K562 (cell line): ENCODE measurements around the gene FRMD4A. TPM values are rescaled to one million over a fixed set of nuclear protein-coding genes. Genes with fewer than 3 reads are reported as not detected.

Experiments
- ATAC-seq: fragments of 200-7000 bp; cut with Tn5 transposase; 3 replicates; pipeline ENCODE4 v1.9.1; 2020; ENCODE audit warnings: moderate library complexity
- BruUV-seq: library from RNA; stranded (reverse); fragments of 400-500 nt; replicated peaks from 2 replicates; lab custom pipeline; 2021; lab: Mats Ljungman, UMichigan
- CTCF ChIA-PET: fragments of 300-600 bp; formaldehyde crosslinking; extraction: SDS; loops from one replicate; lab custom pipeline; 2021; ENCODE audit warnings: low intra/inter-chr PET ratio; lab: Yijun Ruan, JAX
- POLR2A ChIA-PET: fragments of 300-600, 350-650 bp; sonication (Branson Sonifier 250); formaldehyde crosslinking; extraction: SDS; loops from one replicate; lab custom pipeline; 2021; ENCODE audit warnings: antibody characterized with exemption, inconsistent platforms; lab: Yijun Ruan, JAX
- DNase-seq, 4 experiments: peaks; one replicate each; pipeline versions ENCODE4 v3.0.0 to v3.0.0-alpha.2; 2011 to 2018; ENCODE audit warnings: low spot score in 3 of 4, mixed read lengths in 3 of 4; ENCODE audit errors: extremely low read depth in 1 of 4
- FAIRE-seq: peaks from 2 replicates; lab custom pipeline; 2011; peaks lifted over from hg19 to GRCh38; lab: Jason Lieb, UNC
- H2AFZ ChIP-seq: 2 replicates; pipeline ENCODE4 v1.6.0; 2011; ENCODE audit warnings: low read depth, low read length, control low read depth, inconsistent platforms
- H3K27ac ChIP-seq: fragments of 200-600 bp; 3 replicates; pipeline ENCODE4 v1.8.0; 2011; ENCODE audit warnings: low read depth, mild to moderate bottlenecking, control low read depth, inconsistent platforms, low read length, moderate library complexity, mixed read lengths; ENCODE audit errors: extremely low read depth
- H3K27me3 ChIP-seq, 2 experiments: fragments of 300-600 bp in 1 of 2; 2 replicates in 1 of 2; 3 replicates in 1 of 2; pipeline versions ENCODE4 v1.6.0 to v1.8.0; 2011; ENCODE audit warnings: inconsistent platforms in 2 of 2, low read length in 2 of 2, mild to moderate bottlenecking in 1 of 2, mixed read lengths in 1 of 2, moderate library complexity in 1 of 2; ENCODE audit not compliant: control insufficient read depth in 2 of 2, insufficient read depth in 2 of 2
- H3K36me3 ChIP-seq: fragments of 300-600 bp; 3 replicates; pipeline ENCODE4 v1.8.0; 2011; ENCODE audit warnings: mild to moderate bottlenecking, low read length, inconsistent platforms; ENCODE audit not compliant: control insufficient read depth, insufficient read depth
- H3K4me1 ChIP-seq, 2 experiments: fragments of 200-600 bp in 1 of 2; replicated peaks in 1 of 2; 2 replicates in 1 of 2; 3 replicates in 1 of 2; pipeline versions ENCODE4 v1.5.1 to v1.8.0; 2011; ENCODE audit warnings: inconsistent platforms in 2 of 2, low read length in 2 of 2, mild to moderate bottlenecking in 1 of 2, mixed read lengths in 1 of 2, moderate library complexity in 1 of 2; ENCODE audit not compliant: control insufficient read depth in 2 of 2, insufficient read depth in 2 of 2
- H3K4me2 ChIP-seq: 2 replicates; pipeline ENCODE4 v1.6.1; 2011; ENCODE audit warnings: low read length, control low read depth, inconsistent platforms, mixed read lengths; ENCODE audit not compliant: insufficient read depth
- H3K4me3 ChIP-seq: fragments of 200-600 bp; sonication (generic), shearing (Covaris generic); 2 replicates; pipeline ENCODE4 v1.5.1; 2016; ENCODE audit warnings: control low read depth, inconsistent platforms
- H3K79me2 ChIP-seq: fragments of 200-600 bp; 3 replicates; pipeline ENCODE4 v1.8.0; 2011; ENCODE audit warnings: low read length, inconsistent platforms; ENCODE audit not compliant: control insufficient read depth, insufficient read depth
- H3K9ac ChIP-seq, 2 experiments: 2 replicates each; pipeline versions ENCODE4 v1.6.0 to v1.6.1; 2011; ENCODE audit warnings: low read depth in 2 of 2, low read length in 2 of 2, control low read depth in 1 of 2, inconsistent platforms in 1 of 2, mild to moderate bottlenecking in 1 of 2, mixed read lengths in 1 of 2; ENCODE audit not compliant: insufficient read depth in 1 of 2
- H3K9me1 ChIP-seq: one replicate; pipeline ENCODE4 v1.6.0; 2011; ENCODE audit warnings: inconsistent platforms, mild to moderate bottlenecking, low read length, moderate library complexity; ENCODE audit not compliant: control insufficient read depth, insufficient read depth
- H3K9me3 ChIP-seq: replicated peaks from 2 replicates; pipeline ENCODE4 v1.5.1; 2011; ENCODE audit warnings: low read depth, low read length, inconsistent platforms; ENCODE audit not compliant: control insufficient read depth, insufficient read depth
- H4K20me1 ChIP-seq: replicated peaks from 2 replicates; pipeline ENCODE4 v1.6.1; 2011; ENCODE audit warnings: low read length, inconsistent platforms, mixed read lengths; ENCODE audit not compliant: control insufficient read depth, insufficient read depth
- ATF1 ChIP-seq, 2 experiments: fragments of 450-650 bp in 1 of 2; IDR thresholded peaks; 2 replicates each; pipeline ENCODE4 v1.6.1; 2016; ENCODE audit warnings: missing compliant biosample characterization in 1 of 2, missing genetic modification characterization in 1 of 2
- CREB1 ChIP-seq, 2 experiments: sonication (generic) in 1 of 2; formaldehyde crosslinking in 1 of 2; IDR thresholded peaks; 2 replicates each; pipeline versions ENCODE4 v1.6.1 to v1.8.0; 2012 to 2022; ENCODE audit warnings: inconsistent platforms in 1 of 2, mild to moderate bottlenecking in 1 of 2, missing genetic modification reagents in 1 of 2, moderate library complexity in 1 of 2
- FOS ChIP-seq: IDR thresholded peaks from 3 replicates; pipeline ENCODE4 v1.6.1; 2011; ENCODE audit not compliant: insufficient read length; ENCODE audit errors: extremely low read depth
- NR2C1 ChIP-seq, 2 experiments: fragments of 450-650 bp; IDR thresholded peaks; 2 replicates each; pipeline ENCODE4 v1.6.1; 2017; ENCODE audit warnings: mild to moderate bottlenecking in 2 of 2, antibody characterized with exemption in 1 of 2, inconsistent platforms in 1 of 2, missing compliant biosample characterization in 1 of 2, missing genetic modification characterization in 1 of 2
- NR2C2 ChIP-seq, 2 experiments: fragments of 200-800 bp in 1 of 2; sonication (Bioruptor generic) in 1 of 2; sonication (generic) in 1 of 2; formaldehyde crosslinking in 1 of 2; IDR thresholded peaks; 2 replicates each; pipeline versions ENCODE4 v1.6.1 to v1.8.0; 2016 to 2022; ENCODE audit warnings: mild to moderate bottlenecking in 1 of 2, missing compliant biosample characterization in 1 of 2, missing genetic modification characterization in 1 of 2, missing genetic modification reagents in 1 of 2
- NR4A1 ChIP-seq, 2 experiments: fragments of 250-450 bp in 1 of 2; fragments of 450-650 bp in 1 of 2; sonication (Bioruptor Pico) in 1 of 2; IDR thresholded peaks; 2 replicates each; pipeline versions ENCODE4 v1.4.0 to v1.6.1; 2016 to 2020; ENCODE audit warnings: mild to moderate bottlenecking in 2 of 2, missing compliant biosample characterization in 1 of 2, missing genetic modification characterization in 1 of 2, moderate library complexity in 1 of 2
- SREBF1 ChIP-seq: fragments of 150-350 bp; IDR thresholded peaks from 2 replicates; pipeline ENCODE4 v1.6.1; 2014; ENCODE audit warnings: antibody characterized with exemption, low read depth, low read length, borderline replicate concordance
- TBP ChIP-seq: optimal IDR thresholded peaks from 2 replicates; pipeline ENCODE3; 2011; ENCODE audit warnings: low read depth, low read length, improper control_type of control experiment
- ZNF76 ChIP-seq: fragments of 250-450 bp; sonication (Bioruptor Pico); IDR thresholded peaks from 2 replicates; pipeline ENCODE4 v1.4.0; 2020; ENCODE audit warnings: mild to moderate bottlenecking, moderate library complexity, borderline replicate concordance
- WGBS: fragments of 100-300 bp; shearing (Covaris generic); methylation state at CpG from one replicate; pipeline ENCODE4 v1.1.6; 2016; ENCODE audit warnings: low coverage, mixed read lengths; ENCODE audit not compliant: insufficient coverage; ENCODE audit errors: missing lambda C conversion rate; 5-methylcytosine and 5-hydroxymethylcytosine counted together
- in situ Hi-C: fragments of 300-500 bp; cut with MboI; formaldehyde crosslinking; loops from 4 replicates; pipeline ENCODE4 v1.15.0; 2018; ENCODE audit warnings: inconsistent platforms, mixed read lengths
- intact Hi-C: fragments of 100-400 bp; cut with micrococcal nuclease; formaldehyde crosslinking; loops from 2 replicates; pipeline ENCODE4 v1.14.2; 2022
- polyA plus RNA-seq, 8 experiments: library from polyadenylated mRNA; depleted of rRNA in 4 of 8; stranded (reverse) in 5 of 8; unstranded in 3 of 8; fragments of >200 nt; fragmentation: Nextera tagmentation in 2 of 8; fragmentation: Illumina TruSeq in 1 of 8; extraction: Ambion mirVana in 2 of 8; extraction: Trizol in 1 of 8; gene quantifications; 2 replicates each; pipeline versions ENCODE4 v1.2.1 to v1.2.3, GENCODE V29; 2011 to 2014; ENCODE audit warnings: inconsistent platforms in 1 of 8, missing spikeins in 1 of 8
- total RNA-seq, 7 experiments: library from RNA; depleted of rRNA in 6 of 7; stranded (reverse); fragments of >200 nt in 6 of 7; fragmentation: Illumina TruSeq in 2 of 7; extraction: Trizol in 2 of 7; gene quantifications; 2 replicates each; pipeline versions ENCODE4 v1.2.1 to v1.2.3, GENCODE V29; 2011 to 2021; ENCODE audit warnings: low replicate concordance in 1 of 7
- TF ChIP-seq, protein P1 (sequence below): sonication (generic); formaldehyde crosslinking; IDR thresholded peaks from 2 replicates; pipeline ENCODE4 v1.5.0; 2020; ENCODE audit warnings: missing genetic modification reagents
- TF ChIP-seq, protein P2 (sequence below), 2 experiments: fragments of 450-650 bp; IDR thresholded peaks; 2 replicates each; pipeline ENCODE4 v1.6.1; 2016
- TF ChIP-seq, protein P3 (sequence below), 3 experiments: fragments of 200-800 bp in 1 of 3; fragments of 250-450 bp in 1 of 3; fragments of 450-650 bp in 1 of 3; sonication (Bioruptor Pico) in 1 of 3; sonication (Bioruptor generic) in 1 of 3; formaldehyde crosslinking in 1 of 3; IDR thresholded peaks; 2 replicates each; pipeline versions ENCODE4 v1.6.1 to v1.8.0; 2016 to 2022; ENCODE audit warnings: mild to moderate bottlenecking in 2 of 3, missing genetic modification characterization in 2 of 3, missing compliant biosample characterization in 1 of 3, moderate library complexity in 1 of 3

The FRMD4A gene
- total and polyA plus RNA-seq, 9 of the 15 experiments (the other 6 are each of a cell fraction or from before 2014, with no cell fraction given), result 0.80 to 5.2 (median 3.0) TPM

DNA sequence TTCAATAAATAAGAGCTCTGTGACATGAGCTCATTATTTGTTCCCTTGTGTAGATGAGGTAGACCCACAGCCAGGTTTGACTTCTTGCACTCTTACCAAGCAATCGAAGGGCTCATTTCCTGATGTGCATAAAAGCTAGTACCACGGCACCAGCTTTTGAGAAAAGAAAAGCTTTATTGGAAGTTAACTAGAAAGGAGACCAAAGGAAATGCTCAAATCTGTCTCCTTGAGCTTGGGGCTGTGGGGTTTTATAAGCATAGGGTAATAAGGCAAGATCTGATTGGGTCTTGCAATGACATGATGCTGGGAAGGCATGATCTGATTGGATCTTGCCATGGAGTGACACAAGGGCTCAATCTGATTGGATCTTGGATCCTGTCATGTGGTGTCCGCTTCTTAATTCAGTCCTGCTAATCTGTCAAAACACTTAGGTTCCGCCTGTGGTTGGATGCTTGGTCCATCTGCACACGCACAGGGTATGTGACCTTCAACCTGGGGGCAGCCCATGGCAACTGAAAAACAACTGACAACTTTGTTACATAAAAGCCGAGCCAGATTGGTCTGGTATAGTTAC is 47.8 kb upstream of the FRMD4A start:
- Histone ChIP-seq H3K9ac (no peak overlapping the region), H3K27ac (no peak overlapping the region), H3K4me2 (no peak overlapping the region), H2AFZ (no peak overlapping the region), H3K79me2 (no peaks in the 10 kb centered on the region), H3K36me3 (no peaks in the 10 kb centered on the region), H3K27me3 (no peaks in the 10 kb centered on the region; a peak in 2 of 5 replicates), H3K9me3 (no peaks in the 10 kb centered on the region), H3K4me3 (no peak overlapping the region), H3K4me1 (no peaks in the 10 kb centered on the region), H4K20me1 (no peaks in the 10 kb centered on the region), H3K9me1 (no peaks in the 10 kb centered on the region)
- intact Hi-C loops, result no loop called here
- WGBS, result 0% methylated on average over 6 of the region's 6 CpGs
- BruUV-seq, result no TSS peak
- DNase-seq, result peak in 2 of 4 experiments; percentile 13 to 24
- in situ Hi-C loops, result no loop called here
- no peak for FAIRE-seq
- ChIA-PET CTCF (no interaction called here), POLR2A (interaction anchor here (0.6 kb wide), 1 partner anchor 367 kb away, joined by 3 read pairs; no protein-coding TSS in a partner anchor)
- ATAC-seq, result peak; percentile 50; the same call in 2 of the 3 replicates
- no peak for TF ChIP-seq ATF1 (CRISPR knock-in tag; IDR thresholded peaks at IDR 0.05)
- 0 out of 2 replicates have a peak, but pooled peaks have one; percentile 13 for TF ChIP-seq ATF1 (tag; IDR thresholded peaks at IDR 0.05)
- no peak for TF ChIP-seq NR4A1 (CRISPR knock-in tag; IDR thresholded peaks at IDR 0.05)
- no peak for TF ChIP-seq NR4A1 (tag; IDR thresholded peaks at IDR 0.05)
- TF ChIP-seq CREB1 (IDR thresholded peaks at IDR 0.05), result no peak
- no peak for TF ChIP-seq CREB1 (CRISPR knock-in tag; IDR thresholded peaks at IDR 0.05)
- TF ChIP-seq FOS, result peak; percentile 4
- peak; percentile 75; the same call in 1 of the 2 replicates for TF ChIP-seq SREBF1
- TF ChIP-seq NR2C1 (IDR thresholded peaks at IDR 0.05), result no peak
- TF ChIP-seq NR2C1 (tag; IDR thresholded peaks at IDR 0.05), result 0 out of 2 replicates have a peak, but pooled peaks have one; percentile 53
- 0 out of 2 replicates have a peak, but pooled peaks have one; percentile 20 for TF ChIP-seq ZNF76 (CRISPR knock-in tag)
- TF ChIP-seq, protein P1, sequence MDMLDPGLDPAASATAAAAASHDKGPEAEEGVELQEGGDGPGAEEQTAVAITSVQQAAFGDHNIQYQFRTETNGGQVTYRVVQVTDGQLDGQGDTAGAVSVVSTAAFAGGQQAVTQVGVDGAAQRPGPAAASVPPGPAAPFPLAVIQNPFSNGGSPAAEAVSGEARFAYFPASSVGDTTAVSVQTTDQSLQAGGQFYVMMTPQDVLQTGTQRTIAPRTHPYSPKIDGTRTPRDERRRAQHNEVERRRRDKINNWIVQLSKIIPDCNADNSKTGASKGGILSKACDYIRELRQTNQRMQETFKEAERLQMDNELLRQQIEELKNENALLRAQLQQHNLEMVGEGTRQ, result peak; percentile 60
- TF ChIP-seq, protein P2, sequence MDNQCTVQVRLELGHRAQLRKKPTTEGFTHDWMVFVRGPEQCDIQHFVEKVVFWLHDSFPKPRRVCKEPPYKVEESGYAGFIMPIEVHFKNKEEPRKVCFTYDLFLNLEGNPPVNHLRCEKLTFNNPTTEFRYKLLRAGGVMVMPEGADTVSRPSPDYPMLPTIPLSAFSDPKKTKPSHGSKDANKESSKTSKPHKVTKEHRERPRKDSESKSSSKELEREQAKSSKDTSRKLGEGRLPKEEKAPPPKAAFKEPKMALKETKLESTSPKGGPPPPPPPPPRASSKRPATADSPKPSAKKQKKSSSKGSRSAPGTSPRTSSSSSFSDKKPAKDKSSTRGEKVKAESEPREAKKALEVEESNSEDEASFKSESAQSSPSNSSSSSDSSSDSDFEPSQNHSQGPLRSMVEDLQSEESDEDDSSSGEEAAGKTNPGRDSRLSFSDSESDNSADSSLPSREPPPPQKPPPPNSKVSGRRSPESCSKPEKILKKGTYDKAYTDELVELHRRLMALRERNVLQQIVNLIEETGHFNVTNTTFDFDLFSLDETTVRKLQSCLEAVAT (IDR thresholded peaks at IDR 0.05), result no peak
- TF ChIP-seq NR2C2 (CRISPR knock-in tag; IDR thresholded peaks at IDR 0.05), result no peak
- peak; percentile 57; the same call in 1 of the 2 replicates for TF ChIP-seq NR2C2 (tag; IDR thresholded peaks at IDR 0.05)
- TF ChIP-seq TBP, result no peak
- TF ChIP-seq, protein P3, sequence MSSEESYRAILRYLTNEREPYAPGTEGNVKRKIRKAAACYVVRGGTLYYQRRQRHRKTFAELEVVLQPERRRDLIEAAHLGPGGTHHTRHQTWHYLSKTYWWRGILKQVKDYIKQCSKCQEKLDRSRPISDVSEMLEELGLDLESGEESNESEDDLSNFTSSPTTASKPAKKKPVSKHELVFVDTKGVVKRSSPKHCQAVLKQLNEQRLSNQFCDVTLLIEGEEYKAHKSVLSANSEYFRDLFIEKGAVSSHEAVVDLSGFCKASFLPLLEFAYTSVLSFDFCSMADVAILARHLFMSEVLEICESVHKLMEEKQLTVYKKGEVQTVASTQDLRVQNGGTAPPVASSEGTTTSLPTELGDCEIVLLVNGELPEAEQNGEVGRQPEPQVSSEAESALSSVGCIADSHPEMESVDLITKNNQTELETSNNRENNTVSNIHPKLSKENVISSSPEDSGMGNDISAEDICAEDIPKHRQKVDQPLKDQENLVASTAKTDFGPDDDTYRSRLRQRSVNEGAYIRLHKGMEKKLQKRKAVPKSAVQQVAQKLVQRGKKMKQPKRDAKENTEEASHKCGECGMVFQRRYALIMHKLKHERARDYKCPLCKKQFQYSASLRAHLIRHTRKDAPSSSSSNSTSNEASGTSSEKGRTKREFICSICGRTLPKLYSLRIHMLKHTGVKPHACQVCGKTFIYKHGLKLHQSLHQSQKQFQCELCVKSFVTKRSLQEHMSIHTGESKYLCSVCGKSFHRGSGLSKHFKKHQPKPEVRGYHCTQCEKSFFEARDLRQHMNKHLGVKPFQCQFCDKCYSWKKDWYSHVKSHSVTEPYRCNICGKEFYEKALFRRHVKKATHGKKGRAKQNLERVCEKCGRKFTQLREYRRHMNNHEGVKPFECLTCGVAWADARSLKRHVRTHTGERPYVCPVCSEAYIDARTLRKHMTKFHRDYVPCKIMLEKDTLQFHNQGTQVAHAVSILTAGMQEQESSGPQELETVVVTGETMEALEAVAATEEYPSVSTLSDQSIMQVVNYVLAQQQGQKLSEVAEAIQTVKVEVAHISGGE (CRISPR knock-in tag; IDR thresholded peaks at IDR 0.05), result peak in 2 of 3 experiments; percentile 76 to 98; a peak in 4 of 6 replicates
